H9 (cell line): ENCODE data around the gene BHLHA15. TPM values are rescaled to one million over a fixed set of nuclear protein-coding genes. Genes with fewer than 3 reads are reported as not detected.

Source experiments
- DNase-seq: peaks from one replicate; pipeline ENCODE4 v3.0.0-alpha.2; 2017
- H2AFZ ChIP-seq: one replicate; pipeline ENCODE4 v1.6.1; 2013; ENCODE audit warnings: mild to moderate bottlenecking, low read length, control low read depth, moderate library complexity
- H2AK5ac ChIP-seq: 2 replicates; pipeline ENCODE4 v1.6.1; 2013; ENCODE audit warnings: low read length, control low read depth, mixed read lengths; ENCODE audit not compliant: insufficient read length
- H2BK120ac ChIP-seq: one replicate; pipeline ENCODE4 v1.6.1; 2013; ENCODE audit warnings: low read depth, mild to moderate bottlenecking, low read length, control low read depth, inconsistent platforms; ENCODE audit not compliant: poor library complexity, severe bottlenecking
- H2BK12ac ChIP-seq: 2 replicates; pipeline ENCODE4 v1.6.1; 2013; ENCODE audit warnings: low read length, control low read depth, mixed read lengths, low read depth; ENCODE audit not compliant: insufficient read length
- H2BK15ac ChIP-seq: 2 replicates; pipeline ENCODE4 v1.6.1; 2013; ENCODE audit warnings: low read depth, low read length, control low read depth
- H2BK20ac ChIP-seq: one replicate; pipeline ENCODE4 v1.6.1; 2013; ENCODE audit warnings: low read depth, mild to moderate bottlenecking, low read length, control low read depth, inconsistent platforms; ENCODE audit not compliant: poor library complexity, severe bottlenecking
- H2BK5ac ChIP-seq: 2 replicates; pipeline ENCODE4 v1.6.1; 2013; ENCODE audit warnings: low read length, control low read depth, mixed read lengths; ENCODE audit not compliant: insufficient read length
- H3K14ac ChIP-seq: 2 replicates; pipeline ENCODE4 v1.6.1; 2013; ENCODE audit warnings: low read length, control low read depth; ENCODE audit not compliant: insufficient read depth
- H3K18ac ChIP-seq: 2 replicates; pipeline ENCODE4 v1.6.1; 2013; ENCODE audit warnings: low read depth, mild to moderate bottlenecking, mixed read lengths, low read length, control low read depth; ENCODE audit not compliant: insufficient read length
- H3K23ac ChIP-seq: 2 replicates; pipeline ENCODE4 v1.6.1; 2013; ENCODE audit warnings: low read length, control low read depth, mixed read lengths, low read depth; ENCODE audit not compliant: insufficient read length
- H3K23me2 ChIP-seq: 2 replicates; pipeline ENCODE4 v1.6.1; 2013; ENCODE audit warnings: low read depth, mild to moderate bottlenecking, mixed read lengths, low read length, control low read depth; ENCODE audit not compliant: insufficient read length, poor library complexity, severe bottlenecking
- H3K27ac ChIP-seq: 2 replicates; pipeline ENCODE4 v1.5.1; 2013; ENCODE audit warnings: low read length, control low read depth, mixed read lengths, low read depth; ENCODE audit not compliant: insufficient read length
- H3K27me3 ChIP-seq: 2 replicates; pipeline ENCODE4 v1.6.1; 2013; ENCODE audit warnings: low read length, control low read depth, inconsistent platforms; ENCODE audit not compliant: insufficient read depth
- H3K4ac ChIP-seq: 2 replicates; pipeline ENCODE4 v1.6.1; 2013; ENCODE audit warnings: low read depth, mild to moderate bottlenecking, control low read depth, inconsistent platforms, low read length, moderate library complexity
- H3K4me1 ChIP-seq: 2 replicates; pipeline ENCODE4 v1.6.1; 2013; ENCODE audit warnings: low read length, control low read depth, inconsistent platforms; ENCODE audit not compliant: insufficient read depth
- H3K4me2 ChIP-seq: 2 replicates; pipeline ENCODE4 v1.6.1; 2013; ENCODE audit warnings: low read length, control low read depth, mixed read lengths; ENCODE audit not compliant: insufficient read length, insufficient read depth
- H3K56ac ChIP-seq: 2 replicates; pipeline ENCODE4 v1.6.1; 2013; ENCODE audit warnings: low read depth, mild to moderate bottlenecking, mixed read lengths, low read length, control low read depth; ENCODE audit not compliant: insufficient read length
- H3K79me1 ChIP-seq: 2 replicates; pipeline ENCODE4 v1.6.1; 2013; ENCODE audit warnings: low read depth, mild to moderate bottlenecking, moderate library complexity, low read length, control low read depth, inconsistent platforms; ENCODE audit not compliant: insufficient read depth, poor library complexity, severe bottlenecking
- H3K79me2 ChIP-seq: 2 replicates; pipeline ENCODE4 v1.6.1; 2013; ENCODE audit warnings: low read length, control low read depth, inconsistent platforms; ENCODE audit not compliant: insufficient read depth
- H3K9ac ChIP-seq: 2 replicates; pipeline ENCODE4 v1.6.1; 2013; ENCODE audit warnings: low read length, control low read depth, mixed read lengths; ENCODE audit not compliant: insufficient read length; ENCODE audit errors: extremely low read depth
- H3K9me3 ChIP-seq: one replicate; pipeline ENCODE4 v1.6.1; 2013; ENCODE audit warnings: low read depth, low read length, inconsistent platforms; ENCODE audit not compliant: control insufficient read depth
- H3T11ph ChIP-seq: one replicate; pipeline ENCODE4 v1.6.1; 2013; ENCODE audit warnings: mild to moderate bottlenecking, low read length, control low read depth, inconsistent platforms
- H4K20me1 ChIP-seq: one replicate; pipeline ENCODE4 v1.6.1; 2013; ENCODE audit not compliant: control insufficient read depth, insufficient read length, insufficient read depth
- H4K5ac ChIP-seq: 2 replicates; pipeline ENCODE4 v1.6.1; 2013; ENCODE audit warnings: low read depth, mild to moderate bottlenecking, mixed read lengths, low read length, control low read depth; ENCODE audit not compliant: insufficient read length
- H4K8ac ChIP-seq: replicated peaks from 2 replicates; pipeline ENCODE4 v1.6.1; 2013; ENCODE audit warnings: low read length, control low read depth, mixed read lengths, low read depth; ENCODE audit not compliant: insufficient read length
- H4K91ac ChIP-seq: 2 replicates; pipeline ENCODE4 v1.6.1; 2013; ENCODE audit warnings: low read depth, mild to moderate bottlenecking, moderate library complexity, mixed read lengths, low read length, control low read depth; ENCODE audit not compliant: insufficient read length
- H3K27ac Mint-ChIP-seq, 3 experiments: 2 replicates in 2 of 3; 3 replicates in 1 of 3; pipeline ENCODE4 v1.8.0; 2020 to 2021; ENCODE audit warnings: mixed read lengths in 3 of 3, mild to moderate bottlenecking in 1 of 3, moderate library complexity in 1 of 3
- H3K27me3 Mint-ChIP-seq: 2 replicates; pipeline ENCODE4 v1.8.0; 2021; ENCODE audit warnings: low read depth, mild to moderate bottlenecking, moderate library complexity, mixed read lengths
- H3K36me3 Mint-ChIP-seq, 3 experiments: 2 replicates in 2 of 3; 3 replicates in 1 of 3; pipeline ENCODE4 v1.8.0; 2020 to 2021; ENCODE audit warnings: low read depth in 3 of 3, mixed read lengths in 3 of 3; ENCODE audit not compliant: insufficient read depth in 1 of 3
- H3K4me1 Mint-ChIP-seq, 2 experiments: 2 replicates each; pipeline ENCODE4 v1.8.0; 2020; ENCODE audit warnings: mixed read lengths in 2 of 2
- H3K4me3 Mint-ChIP-seq, 2 experiments: 2 replicates in 1 of 2; 3 replicates in 1 of 2; pipeline ENCODE4 v1.8.0; 2020 to 2021; ENCODE audit warnings: mild to moderate bottlenecking in 2 of 2, mixed read lengths in 2 of 2, moderate library complexity in 1 of 2
- H3K9me3 Mint-ChIP-seq, 2 experiments: 2 replicates in 1 of 2; 3 replicates in 1 of 2; pipeline ENCODE4 v1.8.0; 2020; ENCODE audit warnings: mild to moderate bottlenecking in 2 of 2, mixed read lengths in 2 of 2, moderate library complexity in 1 of 2
- WGBS: extraction: QIAGEN DNeasy Blood & Tissue Kit; methylation state at CpG from one replicate; pipeline ENCODE4 v1.1.7; 2013; ENCODE audit warnings: missing lambda C conversion rate, low lambda C conversion rate, mixed read lengths; ENCODE audit not compliant: insufficient read length; ENCODE audit errors: extremely low coverage; 5-methylcytosine and 5-hydroxymethylcytosine counted together
- long read RNA-seq: library from polyadenylated mRNA; unstranded; transcript quantifications from one replicate; pipeline ENCODE4 v2.0.0, GENCODE V29; 2020
- total RNA-seq: library from RNA; stranded (reverse); gene quantifications from 2 replicates; pipeline ENCODE4 v1.2.1, GENCODE V29; 2021
- TF ChIP-seq, protein P1 (sequence below): fragments of 200-600 bp; sonication (generic); conservative IDR thresholded peaks from 3 replicates; pipeline ENCODE4 v1.8.0; 2021; ENCODE audit warnings: antibody characterized with exemption, mild to moderate bottlenecking

BHLHA15 gene
- 1.4 and 2.1 TPM in 2 replicates for total RNA-seq
- long read RNA-seq, partial matches to known transcripts: 0 of 2 reads
- long read RNA-seq, other reads (novel, unspliced or antisense): 0 of 2 reads

DNA sequence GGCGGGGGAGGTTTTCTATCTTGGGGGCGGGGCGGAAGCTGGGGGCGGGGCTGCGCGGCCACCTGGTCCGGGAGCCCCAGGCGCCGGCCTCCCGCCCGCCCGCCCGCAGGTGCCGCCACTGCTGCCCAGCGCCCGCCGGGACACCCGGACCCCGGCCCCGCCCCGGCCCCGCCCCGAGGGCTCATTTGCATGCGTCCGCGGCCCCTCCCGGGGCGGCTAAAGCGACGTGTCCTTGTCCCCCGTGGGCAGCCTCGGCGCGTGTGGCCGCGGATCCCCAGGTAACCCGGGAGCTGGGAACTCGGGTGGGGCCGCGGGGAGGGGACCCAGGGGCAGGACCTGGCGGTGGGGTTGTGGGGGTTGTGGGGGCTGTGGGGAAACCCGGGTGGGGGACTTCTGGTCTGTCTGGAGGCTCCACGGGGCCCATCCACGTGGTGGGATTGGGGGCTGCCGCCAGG, at the start of gene BHLHA15:
TSS of gene BHLHA15 (plus strand) at position 219 of the 455 bp plus-strand sequence. CDS start 871 bp downstream, outside the sequence.
- no peak within 1 kb of the TSS for H3K18ac ChIP-seq
- Mint-ChIP-seq H3K27me3 (no peaks in the 10 kb centered on the region), H3K9me3 (no peaks in the 10 kb centered on the region), H3K36me3 (peaks cover 4 to 13% (median 10%) of the 10 kb centered on the region in 3 experiments; a peak in 6 of 7 replicates), H3K27ac (no peak within 1 kb of the TSS), H3K4me1 (peaks cover 4 to 8% of the 10 kb centered on the region in 2 experiments; a peak in 3 of 4 replicates), H3K4me3 (peak within 1 kb of the TSS; percentile 63 to 76)
- H3K4ac ChIP-seq: no peak within 1 kb of the TSS
- H4K5ac ChIP-seq: no peak within 1 kb of the TSS
- H2BK15ac ChIP-seq: no peak within 1 kb of the TSS
- H3K4me2 ChIP-seq: no peak within 1 kb of the TSS
- no peak within 1 kb of the TSS for H2BK5ac ChIP-seq
- no peak within 1 kb of the TSS for H4K8ac ChIP-seq
- no peak within 1 kb of the TSS for H2BK20ac ChIP-seq
- H2AFZ ChIP-seq: no peak within 1 kb of the TSS
- no peak within 1 kb of the TSS for H4K91ac ChIP-seq
- no peak within 1 kb of the TSS for H3K9ac ChIP-seq
- H4K20me1 ChIP-seq: no peaks in the 10 kb centered on the region
- H3K27me3 ChIP-seq: no peaks in the 10 kb centered on the region
- DNase-seq: peak; percentile 67
- no peak within 1 kb of the TSS; the same call in 1 of the 2 replicates for H3K14ac ChIP-seq
- no peak within 1 kb of the TSS for H3T11ph ChIP-seq
- H3K56ac ChIP-seq: no peak within 1 kb of the TSS
- no peaks in the 10 kb centered on the region for H3K79me1 ChIP-seq
- no peaks in the 10 kb centered on the region for H3K79me2 ChIP-seq
- H3K23me2 ChIP-seq: no peaks in the 10 kb centered on the region
- TF ChIP-seq, protein P1, sequence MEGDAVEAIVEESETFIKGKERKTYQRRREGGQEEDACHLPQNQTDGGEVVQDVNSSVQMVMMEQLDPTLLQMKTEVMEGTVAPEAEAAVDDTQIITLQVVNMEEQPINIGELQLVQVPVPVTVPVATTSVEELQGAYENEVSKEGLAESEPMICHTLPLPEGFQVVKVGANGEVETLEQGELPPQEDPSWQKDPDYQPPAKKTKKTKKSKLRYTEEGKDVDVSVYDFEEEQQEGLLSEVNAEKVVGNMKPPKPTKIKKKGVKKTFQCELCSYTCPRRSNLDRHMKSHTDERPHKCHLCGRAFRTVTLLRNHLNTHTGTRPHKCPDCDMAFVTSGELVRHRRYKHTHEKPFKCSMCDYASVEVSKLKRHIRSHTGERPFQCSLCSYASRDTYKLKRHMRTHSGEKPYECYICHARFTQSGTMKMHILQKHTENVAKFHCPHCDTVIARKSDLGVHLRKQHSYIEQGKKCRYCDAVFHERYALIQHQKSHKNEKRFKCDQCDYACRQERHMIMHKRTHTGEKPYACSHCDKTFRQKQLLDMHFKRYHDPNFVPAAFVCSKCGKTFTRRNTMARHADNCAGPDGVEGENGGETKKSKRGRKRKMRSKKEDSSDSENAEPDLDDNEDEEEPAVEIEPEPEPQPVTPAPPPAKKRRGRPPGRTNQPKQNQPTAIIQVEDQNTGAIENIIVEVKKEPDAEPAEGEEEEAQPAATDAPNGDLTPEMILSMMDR: no peak
- no peak within 1 kb of the TSS for H2BK12ac ChIP-seq
- no peaks in the 10 kb centered on the region for H3K9me3 ChIP-seq
- H3K4me1 ChIP-seq: no peaks in the 10 kb centered on the region
- no peak within 1 kb of the TSS for H2BK120ac ChIP-seq
- no peak within 1 kb of the TSS for H2AK5ac ChIP-seq
- no CpG with 5 or more reads among the region's 45 CpGs for WGBS
- H3K23ac ChIP-seq: no peak within 1 kb of the TSS
- no peak within 1 kb of the TSS for H3K27ac ChIP-seq
